B cell (primary cell): Measurements from ENCODE around the gene HIPK2.

Experiments
- EZH2 ChIP-seq: IDR thresholded peaks from 2 replicates; pipeline ENCODE4 v1.6.1; 2012; ENCODE audit warnings: borderline replicate concordance, low read depth, mild to moderate bottlenecking, moderate library complexity, low read length; ENCODE audit not compliant: insufficient read depth, poor library complexity, severe bottlenecking
- TF ChIP-seq, protein P1 (sequence below): fragments of 200-600 bp; IDR thresholded peaks from one replicate; pipeline ENCODE4 v1.8.0; 2022; ENCODE audit warnings: antibody characterized with exemption, mild to moderate bottlenecking

DNA sequence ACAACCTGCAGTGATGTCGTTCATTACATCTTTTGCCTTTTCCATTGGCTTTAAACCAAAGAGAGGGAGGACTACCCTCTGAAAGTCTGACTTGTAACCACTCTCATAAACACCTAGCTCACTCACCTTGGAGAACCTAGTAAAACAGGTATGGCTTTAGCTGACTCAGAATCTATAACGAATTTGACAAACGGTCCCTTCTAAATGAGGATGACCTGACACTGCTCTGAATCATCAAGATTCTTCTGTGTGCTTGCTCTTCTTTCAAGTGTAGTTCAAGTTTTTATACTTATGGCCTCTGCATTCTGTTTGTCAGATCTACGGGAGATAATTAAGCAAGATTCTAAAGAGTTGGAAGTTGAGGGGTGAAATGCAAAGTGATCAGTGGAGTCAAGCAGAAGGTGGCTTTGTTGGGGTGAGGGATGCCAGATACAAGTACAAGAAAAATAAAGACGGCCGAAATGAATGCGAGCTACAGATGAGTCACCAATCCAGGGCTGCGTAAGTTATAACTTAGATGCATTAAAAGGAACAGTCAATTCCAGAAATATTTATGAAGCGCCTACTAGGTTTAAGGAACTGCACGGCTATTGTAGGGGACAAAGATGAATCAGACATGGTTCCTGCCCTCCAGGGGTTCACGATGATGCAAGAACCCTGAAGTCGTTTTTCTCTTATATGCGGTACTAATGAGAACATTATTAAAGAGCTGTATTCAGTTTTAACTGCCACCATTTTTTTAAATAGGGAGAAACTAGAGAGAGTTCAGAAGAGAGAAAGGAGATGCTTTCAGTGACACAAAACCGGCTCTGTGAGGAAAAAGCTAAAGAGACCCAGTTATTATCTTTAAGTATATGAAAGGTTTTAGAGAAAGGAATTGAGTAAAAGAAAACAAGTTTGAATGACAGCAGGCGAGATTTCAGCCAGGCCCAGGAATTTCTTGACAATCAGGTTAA is 6.5 kb downstream of the HIPK2 start:
- TF ChIP-seq, protein P1, sequence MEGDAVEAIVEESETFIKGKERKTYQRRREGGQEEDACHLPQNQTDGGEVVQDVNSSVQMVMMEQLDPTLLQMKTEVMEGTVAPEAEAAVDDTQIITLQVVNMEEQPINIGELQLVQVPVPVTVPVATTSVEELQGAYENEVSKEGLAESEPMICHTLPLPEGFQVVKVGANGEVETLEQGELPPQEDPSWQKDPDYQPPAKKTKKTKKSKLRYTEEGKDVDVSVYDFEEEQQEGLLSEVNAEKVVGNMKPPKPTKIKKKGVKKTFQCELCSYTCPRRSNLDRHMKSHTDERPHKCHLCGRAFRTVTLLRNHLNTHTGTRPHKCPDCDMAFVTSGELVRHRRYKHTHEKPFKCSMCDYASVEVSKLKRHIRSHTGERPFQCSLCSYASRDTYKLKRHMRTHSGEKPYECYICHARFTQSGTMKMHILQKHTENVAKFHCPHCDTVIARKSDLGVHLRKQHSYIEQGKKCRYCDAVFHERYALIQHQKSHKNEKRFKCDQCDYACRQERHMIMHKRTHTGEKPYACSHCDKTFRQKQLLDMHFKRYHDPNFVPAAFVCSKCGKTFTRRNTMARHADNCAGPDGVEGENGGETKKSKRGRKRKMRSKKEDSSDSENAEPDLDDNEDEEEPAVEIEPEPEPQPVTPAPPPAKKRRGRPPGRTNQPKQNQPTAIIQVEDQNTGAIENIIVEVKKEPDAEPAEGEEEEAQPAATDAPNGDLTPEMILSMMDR, result no peak
- TF ChIP-seq EZH2, result no peak
